Stomach (tissue), 4 donors: ENCODE data around the gene LIMS4.
"Not testable (repeated sequence)": the region's sequence is repeated elsewhere in the genome, so short reads cannot be mapped to it uniquely, and the experiment has no call there.

Source experiments
- CTCF ChIP-seq, 7 experiments: fragments of 450-650 bp in 4 of 7; fragments of 200-600 bp in 3 of 7; sonication (generic) in 3 of 7; IDR thresholded peaks; one replicate each; pipeline ENCODE4 v1.5.1; 2016 to 2019; ENCODE audit warnings: antibody characterized with exemption in 7 of 7, control low read depth in 2 of 7, mild to moderate bottlenecking in 1 of 7
- EP300 ChIP-seq: sonication (generic); formaldehyde crosslinking; IDR thresholded peaks from one replicate; pipeline ENCODE4 v1.6.1; 2017; ENCODE audit warnings: antibody characterized with exemption
- POLR2A ChIP-seq, 4 donors: fragments of 450-650 bp; IDR thresholded peaks; one replicate each; pipeline ENCODE4 v1.6.1; 2016; ENCODE audit warnings: antibody characterized with exemption in 4 of 4, control low read depth in 2 of 4, mild to moderate bottlenecking in 1 of 4, moderate library complexity in 1 of 4

GRCh38 chr2:110441905-110442304 is 30.7 kb downstream of the LIMS4 start:
- TF ChIP-seq POLR2A (IDR thresholded peaks at IDR 0.05); EP300; CTCF (IDR thresholded peaks at IDR 0.05): not testable (repeated sequence)
